Measurements from ENCODE around the gene TPI1.
"Not testable (repeated sequence)": the region's sequence is repeated elsewhere in the genome, so short reads cannot be mapped to it uniquely, and the experiment has no call there.

The TPI1 gene

DNA sequence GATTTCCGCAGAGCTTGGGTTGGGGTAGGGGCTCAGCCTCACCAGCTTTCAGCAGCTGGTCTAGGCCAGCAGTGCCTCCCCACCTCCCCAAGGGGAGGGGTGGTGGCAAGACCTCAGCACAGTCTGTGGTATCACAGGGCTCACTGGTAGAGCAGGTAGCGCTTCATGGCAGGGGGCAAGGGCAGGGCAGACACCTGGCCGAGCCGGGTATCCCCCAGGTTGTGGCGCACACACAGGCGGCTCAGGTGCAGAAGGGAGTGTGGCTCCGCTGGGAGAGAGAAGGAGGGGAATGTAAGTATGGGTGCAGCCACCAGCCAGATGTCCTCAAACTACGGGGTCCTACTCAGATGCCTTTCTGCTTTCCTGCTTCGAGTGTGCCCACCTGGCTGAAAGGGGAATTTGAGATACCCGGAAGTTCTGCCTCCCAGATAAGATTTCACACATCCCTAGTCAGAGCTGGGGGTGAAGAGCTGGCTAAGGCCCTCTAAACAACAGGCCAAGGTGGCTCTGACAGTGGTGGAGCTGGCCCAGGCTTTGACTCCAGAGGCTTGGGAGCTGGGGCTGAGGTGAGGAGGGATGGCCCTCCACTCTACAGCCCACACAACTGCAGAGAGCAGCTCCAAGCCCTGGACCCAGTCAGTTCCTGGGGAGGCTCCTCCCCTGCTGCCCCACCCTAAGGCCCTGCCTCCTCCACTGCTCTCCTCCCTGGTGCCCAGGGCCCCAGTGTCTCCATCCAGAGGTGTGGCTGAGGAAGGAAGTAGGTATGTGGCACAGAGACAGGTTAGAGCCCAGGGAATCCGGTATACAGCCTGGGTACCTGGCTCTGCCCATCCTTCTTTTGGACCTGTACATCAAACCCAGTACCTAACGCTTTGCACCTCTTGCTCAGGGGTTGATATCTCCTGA, 4.0 kb downstream of the TPI1 start:
- H3K36me3 ChIP-seq (ENCODE audit: control insufficient read depth in 2 of 2, insufficient read depth in 2 of 2, low read length in 2 of 2): peaks cover 9 to 18% of the 10 kb centered on the region in 2 donors
- H3K27me3 ChIP-seq (ENCODE audit: control insufficient read depth in 1 of 2, insufficient read depth in 2 of 2, low read length in 2 of 2): no peaks in the 10 kb centered on the region
- H3K4me1 ChIP-seq (ENCODE audit: control insufficient read depth, insufficient read depth, low read length): peaks cover 51% of the 10 kb centered on the region
- peak overlapping the region; percentile 91 for H3K4me3 ChIP-seq (ENCODE audit: low read length in 2 of 2)
- peak overlapping the region; percentile 71 to 90 for H3K9ac ChIP-seq (ENCODE audit: low read length in 2 of 2)
- H3K27ac ChIP-seq (ENCODE audit: low read length): peak overlapping the region; percentile 37
- no peaks in the 10 kb centered on the region for H3K9me3 ChIP-seq (ENCODE audit: control insufficient read depth in 2 of 2, low read length in 2 of 2)

DNA sequence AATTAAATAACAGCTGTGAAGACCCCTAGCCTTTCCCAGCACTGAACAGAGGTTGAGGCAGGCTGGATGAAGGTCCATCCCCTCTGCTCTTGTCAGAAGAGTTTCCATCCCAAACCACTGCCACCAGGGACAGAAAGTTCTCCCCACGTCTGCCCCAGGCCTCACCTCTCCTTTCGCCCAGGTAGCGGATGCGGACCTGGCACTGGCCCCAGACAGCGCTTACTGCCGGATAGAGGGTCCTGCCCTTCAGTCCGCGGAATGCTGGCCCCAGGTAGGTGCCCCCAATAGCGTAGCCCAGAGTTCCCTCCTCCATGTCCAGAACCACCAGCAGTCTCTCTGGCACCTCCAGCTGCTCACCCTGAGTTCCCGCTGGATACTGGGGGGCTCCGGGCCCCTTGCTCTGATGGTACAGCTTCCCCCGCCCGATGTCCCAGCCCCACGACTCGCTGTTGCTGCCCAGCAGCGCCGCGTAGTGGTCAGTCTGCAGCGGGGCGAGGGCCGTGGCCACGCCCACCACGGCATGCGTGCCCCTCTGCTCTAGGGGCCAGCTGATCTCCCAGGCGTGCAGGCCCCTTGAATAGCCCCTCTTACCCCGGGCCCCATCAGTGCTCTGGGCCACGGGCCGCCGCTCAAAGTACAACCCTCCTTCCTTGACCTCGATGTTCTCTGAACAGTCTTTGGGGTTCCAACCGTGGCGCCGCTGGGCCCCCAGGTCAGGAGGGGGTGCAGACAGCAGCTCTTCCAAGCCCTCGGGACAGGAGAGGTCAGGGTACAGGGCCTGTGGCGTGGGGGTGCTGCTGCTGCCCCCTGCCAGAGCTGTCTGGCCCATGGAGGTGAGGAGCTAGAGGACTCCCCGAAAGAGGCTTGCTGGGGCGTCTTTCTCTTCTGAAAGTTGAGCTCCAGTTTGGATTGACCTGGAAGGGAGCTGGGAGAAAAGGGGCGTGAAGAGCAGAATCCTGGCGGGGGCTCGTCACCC, 5.0 kb downstream of the TPI1 start:
- Histone ChIP-seq H3K27me3 (ENCODE audit: control insufficient read depth in 1 of 2, insufficient read depth in 2 of 2, low read length in 2 of 2) (no peaks in the 10 kb centered on the region), H3K9me3 (ENCODE audit: control insufficient read depth in 2 of 2, low read length in 2 of 2) (no peaks in the 10 kb centered on the region), H3K9ac (ENCODE audit: low read length in 2 of 2) (peak overlapping the region; percentile 84 to 90), H3K4me1 (ENCODE audit: control insufficient read depth, insufficient read depth, low read length) (peaks cover 43% of the 10 kb centered on the region), H3K27ac (ENCODE audit: low read length) (peak overlapping the region; percentile 77), H3K4me3 (ENCODE audit: low read length in 2 of 2) (peak overlapping the region; percentile 91), H3K36me3 (ENCODE audit: control insufficient read depth in 2 of 2, insufficient read depth in 2 of 2, low read length in 2 of 2) (peaks cover 9 to 19% of the 10 kb centered on the region in 2 donors)

DNA sequence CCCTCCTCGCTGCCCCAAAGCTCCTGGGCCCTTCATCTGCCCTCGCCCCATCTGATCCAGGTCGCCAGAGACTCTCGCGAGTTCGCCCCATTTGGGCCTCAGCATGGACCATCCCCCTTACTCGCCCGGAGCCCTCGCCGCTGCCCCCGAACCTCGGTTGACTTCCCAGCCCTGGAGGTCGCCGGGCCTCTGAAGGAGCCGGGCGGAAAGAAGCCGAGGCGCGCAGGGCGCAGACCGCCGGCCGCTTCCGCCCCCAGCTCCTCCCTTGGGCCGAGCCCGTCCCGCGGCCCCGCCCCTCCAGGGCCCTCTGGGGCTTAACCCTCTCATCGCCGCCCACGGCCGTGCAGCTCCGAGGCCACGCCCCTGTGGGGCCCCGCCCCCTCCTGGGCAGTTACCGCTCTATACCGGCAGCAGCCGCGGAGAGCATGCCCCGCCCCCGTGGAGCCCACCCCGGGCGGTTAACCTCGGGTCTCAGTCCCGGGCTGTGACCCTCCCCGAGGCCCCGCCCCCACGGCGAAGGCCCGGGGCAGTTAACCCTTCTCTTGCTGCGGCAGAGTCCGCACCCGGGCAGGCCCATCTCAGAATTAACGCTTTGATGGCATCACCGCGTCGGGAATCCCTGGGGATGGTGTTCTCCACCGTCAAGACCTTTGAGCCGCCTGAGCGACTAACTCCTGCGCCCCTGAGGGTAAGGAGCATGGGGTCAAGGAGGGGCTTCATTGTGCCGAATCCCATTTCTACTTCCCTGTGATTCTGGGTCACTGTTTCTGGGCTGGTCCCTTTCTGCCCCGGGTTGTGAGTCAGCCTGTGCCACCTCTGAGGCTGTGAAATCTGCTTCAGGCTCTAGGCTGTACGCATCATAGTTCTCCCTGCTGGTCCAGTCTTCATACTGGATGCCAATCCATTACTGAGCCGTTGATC, 6.0 kb downstream of the TPI1 start, which contains the start of gene SPSB2:
TSS of gene SPSB2 (minus strand) at position 210 of the 921 bp plus-strand sequence. CDS start 402 bp downstream, outside the sequence.
- H3K9me3 ChIP-seq (ENCODE audit: control insufficient read depth in 2 of 2, low read length in 2 of 2): no peaks in the 10 kb centered on the region
- no peaks in the 10 kb centered on the region for H3K27me3 ChIP-seq (ENCODE audit: control insufficient read depth in 1 of 2, insufficient read depth in 2 of 2, low read length in 2 of 2)
- peak within 1 kb of the TSS; percentile 91 for H3K4me3 ChIP-seq (ENCODE audit: low read length in 2 of 2)
- peak within 1 kb of the TSS; percentile 84 to 90 for H3K9ac ChIP-seq (ENCODE audit: low read length in 2 of 2)
- peaks cover 41% of the 10 kb centered on the region for H3K4me1 ChIP-seq (ENCODE audit: control insufficient read depth, insufficient read depth, low read length)
- peaks cover 9 to 19% of the 10 kb centered on the region in 2 donors for H3K36me3 ChIP-seq (ENCODE audit: control insufficient read depth in 2 of 2, insufficient read depth in 2 of 2, low read length in 2 of 2)
- peak within 1 kb of the TSS; percentile 77 for H3K27ac ChIP-seq (ENCODE audit: low read length)

DNA sequence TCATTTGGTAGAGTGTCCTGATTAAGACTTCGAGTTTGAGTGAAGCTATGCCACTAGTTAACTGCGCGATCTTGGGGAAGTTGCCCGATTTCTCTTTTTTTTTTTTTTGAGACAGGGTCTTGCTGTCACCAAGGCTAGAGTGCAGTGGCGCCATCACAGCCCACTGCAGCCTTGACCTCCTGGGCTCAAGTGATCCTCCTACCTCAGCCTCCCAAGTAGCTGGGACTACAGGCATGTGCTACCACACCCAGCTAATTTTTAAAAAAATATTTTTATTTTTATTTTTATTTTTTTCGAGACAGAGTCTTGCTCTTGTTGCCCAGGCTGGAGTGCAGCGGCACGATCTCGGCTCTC, 6.7 kb downstream of the TPI1 start:
- Histone ChIP-seq H3K9ac (ENCODE audit: low read length in 2 of 2) (peak overlapping the region; percentile 78 to 90), H3K4me1 (ENCODE audit: control insufficient read depth, insufficient read depth, low read length) (peaks cover 35% of the 10 kb centered on the region), H3K27ac (ENCODE audit: low read length) (peak overlapping the region; percentile 77), H3K36me3 (ENCODE audit: control insufficient read depth in 2 of 2, insufficient read depth in 2 of 2, low read length in 2 of 2) (peaks cover 9 to 19% of the 10 kb centered on the region in 2 donors), H3K4me3 (ENCODE audit: low read length in 2 of 2) (peak overlapping the region; percentile 91)
- not testable (repeated sequence) for H3K9me3 ChIP-seq (ENCODE audit: control insufficient read depth in 2 of 2, low read length in 2 of 2); H3K27me3 ChIP-seq (ENCODE audit: control insufficient read depth in 1 of 2, insufficient read depth in 2 of 2, low read length in 2 of 2)

DNA sequence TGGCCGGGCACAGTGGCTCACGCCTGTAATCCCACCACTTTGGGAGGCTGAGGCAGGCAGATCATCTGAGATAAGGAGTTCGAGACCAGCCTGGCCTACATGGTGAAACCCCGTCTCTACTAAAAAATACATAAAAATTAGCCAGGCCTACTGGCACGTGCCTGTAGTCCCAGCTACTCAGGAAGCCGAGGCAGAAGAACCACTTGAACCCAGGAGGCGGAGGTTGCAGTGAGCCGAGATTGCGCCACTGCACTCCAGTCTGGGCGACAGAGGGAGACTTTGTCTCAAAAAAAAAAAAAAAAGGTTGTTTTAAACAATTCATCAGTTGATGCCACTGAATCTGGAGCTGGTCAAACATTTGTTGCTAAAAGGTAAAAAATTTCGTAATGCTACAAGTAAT, 12.5 kb downstream of the TPI1 start:
- H3K36me3 ChIP-seq (ENCODE audit: control insufficient read depth in 2 of 2, insufficient read depth in 2 of 2, low read length in 2 of 2); H3K9ac ChIP-seq (ENCODE audit: low read length in 2 of 2); H3K27me3 ChIP-seq (ENCODE audit: control insufficient read depth in 1 of 2, insufficient read depth in 2 of 2, low read length in 2 of 2); H3K27ac ChIP-seq (ENCODE audit: low read length); H3K4me3 ChIP-seq (ENCODE audit: low read length in 2 of 2); H3K4me1 ChIP-seq (ENCODE audit: control insufficient read depth, insufficient read depth, low read length); H3K9me3 ChIP-seq (ENCODE audit: control insufficient read depth in 2 of 2, low read length in 2 of 2): not testable (repeated sequence)

DNA sequence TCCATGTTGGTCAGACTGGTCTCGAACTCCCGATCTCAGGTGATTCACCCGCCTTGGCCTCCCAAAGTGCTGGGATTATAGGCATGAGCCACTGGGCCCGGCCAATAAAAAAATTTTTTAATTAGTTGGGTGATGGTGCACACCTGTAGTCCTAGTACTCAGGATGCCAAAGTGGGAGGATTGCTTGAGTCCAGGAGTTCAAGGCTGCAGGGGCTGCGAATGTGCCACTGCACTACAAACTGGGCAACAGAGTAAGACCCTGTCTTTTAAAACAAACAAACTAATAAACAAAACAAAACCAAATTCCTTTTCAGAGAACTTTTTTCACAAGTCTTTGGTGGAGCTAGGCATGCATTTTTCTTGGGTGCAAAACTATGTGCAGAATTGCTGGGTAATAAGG, 15.9 kb downstream of the TPI1 start:
- H3K36me3 ChIP-seq (ENCODE audit: control insufficient read depth in 2 of 2, insufficient read depth in 2 of 2, low read length in 2 of 2): peaks cover 0 to 6% of the 10 kb centered on the region in 2 donors
- H3K9ac ChIP-seq (ENCODE audit: low read length in 2 of 2): no peak overlapping the region
- H3K4me3 ChIP-seq (ENCODE audit: low read length in 2 of 2): no peak overlapping the region
- no peak overlapping the region for H3K27ac ChIP-seq (ENCODE audit: low read length)
- H3K27me3 ChIP-seq (ENCODE audit: control insufficient read depth in 1 of 2, insufficient read depth in 2 of 2, low read length in 2 of 2): no peaks in the 10 kb centered on the region
- H3K9me3 ChIP-seq (ENCODE audit: control insufficient read depth in 2 of 2, low read length in 2 of 2): no peaks in the 10 kb centered on the region
- H3K4me1 ChIP-seq (ENCODE audit: control insufficient read depth, insufficient read depth, low read length): no peaks in the 10 kb centered on the region

DNA sequence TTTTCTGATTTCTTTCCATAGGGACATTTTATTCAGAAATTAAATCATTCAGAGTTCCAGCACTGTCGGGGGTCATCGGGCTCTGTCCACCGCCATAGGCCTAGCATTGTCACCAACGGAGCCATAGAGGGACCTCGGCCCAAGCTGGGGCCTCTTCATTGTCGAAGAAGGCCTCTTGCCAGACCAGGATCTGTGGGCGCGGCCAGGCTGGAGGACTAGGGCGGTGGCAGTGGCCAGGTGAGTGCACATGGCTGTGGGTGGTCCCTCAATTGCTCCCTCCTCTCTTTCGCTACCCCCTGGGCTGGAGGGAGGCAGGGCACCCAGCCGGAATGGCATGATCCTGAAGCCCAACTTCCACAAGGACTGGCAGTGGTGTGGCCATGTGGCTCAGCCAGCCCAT, 16.4 kb downstream of the TPI1 start:
- Histone ChIP-seq H3K9ac (ENCODE audit: low read length in 2 of 2) (no peak overlapping the region), H3K36me3 (ENCODE audit: control insufficient read depth in 2 of 2, insufficient read depth in 2 of 2, low read length in 2 of 2) (peaks cover 0 to 6% of the 10 kb centered on the region in 2 donors), H3K27me3 (ENCODE audit: control insufficient read depth in 1 of 2, insufficient read depth in 2 of 2, low read length in 2 of 2) (no peaks in the 10 kb centered on the region), H3K27ac (ENCODE audit: low read length) (no peak overlapping the region), H3K4me3 (ENCODE audit: low read length in 2 of 2) (no peak overlapping the region), H3K4me1 (ENCODE audit: control insufficient read depth, insufficient read depth, low read length) (no peaks in the 10 kb centered on the region), H3K9me3 (ENCODE audit: control insufficient read depth in 2 of 2, low read length in 2 of 2) (no peaks in the 10 kb centered on the region)

DNA sequence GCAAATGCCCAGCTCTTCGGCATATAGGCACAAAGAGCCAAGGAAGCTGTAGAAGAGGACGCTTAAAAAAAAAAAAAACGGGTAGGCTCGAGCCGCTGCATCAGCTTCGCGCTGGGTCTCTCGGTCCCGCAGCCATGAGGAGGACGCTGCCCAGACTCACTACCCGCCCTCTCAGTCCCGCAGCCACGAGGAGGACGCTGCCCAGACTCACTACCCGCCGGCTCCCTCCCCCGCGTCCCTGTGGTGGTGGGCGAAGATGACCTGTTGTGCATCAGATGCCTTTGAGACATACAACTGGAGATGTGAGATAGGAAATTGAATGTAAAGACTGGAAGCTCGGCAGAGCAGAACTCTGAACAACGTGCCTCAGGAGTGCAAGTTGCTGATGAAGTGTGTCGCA, 17.2 kb downstream of the TPI1 start:
- peaks cover 0 to 6% of the 10 kb centered on the region in 2 donors for H3K36me3 ChIP-seq (ENCODE audit: control insufficient read depth in 2 of 2, insufficient read depth in 2 of 2, low read length in 2 of 2)
- H3K27ac ChIP-seq (ENCODE audit: low read length): no peak overlapping the region
- H3K27me3 ChIP-seq (ENCODE audit: control insufficient read depth in 1 of 2, insufficient read depth in 2 of 2, low read length in 2 of 2): no peaks in the 10 kb centered on the region
- H3K4me3 ChIP-seq (ENCODE audit: low read length in 2 of 2): no peak overlapping the region
- no peak overlapping the region for H3K9ac ChIP-seq (ENCODE audit: low read length in 2 of 2)
- no peaks in the 10 kb centered on the region for H3K4me1 ChIP-seq (ENCODE audit: control insufficient read depth, insufficient read depth, low read length)
- H3K9me3 ChIP-seq (ENCODE audit: control insufficient read depth in 2 of 2, low read length in 2 of 2): no peaks in the 10 kb centered on the region

DNA sequence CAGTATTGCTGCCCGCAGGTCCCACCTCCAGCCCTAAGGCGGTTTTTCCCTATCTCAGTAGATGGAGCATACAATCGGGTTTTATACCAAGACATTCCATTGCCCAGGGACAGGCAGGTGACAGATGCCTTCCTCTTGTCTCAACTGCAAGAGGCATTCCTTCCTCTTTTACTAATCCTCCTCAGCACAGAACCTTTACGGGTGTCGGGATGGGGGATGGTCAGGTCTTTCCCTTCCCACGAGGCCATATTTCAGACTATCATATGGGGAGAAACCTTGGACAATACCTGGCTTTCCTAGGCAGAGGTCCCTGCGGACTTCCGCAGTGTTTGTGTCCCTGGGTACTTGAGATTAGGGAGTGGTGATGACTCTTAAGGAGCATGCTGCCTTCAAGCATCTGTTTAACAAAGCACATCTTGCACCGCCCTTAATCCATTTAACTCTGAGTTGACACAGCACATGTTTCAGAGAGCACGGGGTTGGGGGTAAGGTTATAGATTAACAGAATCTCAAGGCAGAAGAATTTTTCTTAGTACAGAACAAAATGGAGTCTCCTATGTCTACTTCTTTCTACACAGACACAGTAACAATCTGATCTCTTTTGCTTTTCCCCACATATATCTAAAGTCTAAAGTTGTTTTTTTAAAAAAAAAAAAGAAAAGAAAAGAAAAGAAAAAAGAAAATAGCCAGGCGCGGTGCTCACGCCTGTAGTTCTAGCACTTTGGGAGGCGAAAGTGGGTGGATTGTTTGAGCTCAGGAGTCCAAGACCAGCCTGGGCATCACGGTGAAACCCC, 19.1 kb downstream of the TPI1 start:
- H3K4me3 ChIP-seq (ENCODE audit: low read length in 2 of 2); H3K9ac ChIP-seq (ENCODE audit: low read length in 2 of 2); H3K27ac ChIP-seq (ENCODE audit: low read length); H3K9me3 ChIP-seq (ENCODE audit: control insufficient read depth in 2 of 2, low read length in 2 of 2); H3K27me3 ChIP-seq (ENCODE audit: control insufficient read depth in 1 of 2, insufficient read depth in 2 of 2, low read length in 2 of 2); H3K36me3 ChIP-seq (ENCODE audit: control insufficient read depth in 2 of 2, insufficient read depth in 2 of 2, low read length in 2 of 2); H3K4me1 ChIP-seq (ENCODE audit: control insufficient read depth, insufficient read depth, low read length): not testable (repeated sequence)
